Vagina (tissue), 2 donors: Measurements from ENCODE around the gene KRTAP1-3. TPM values are rescaled to one million over a fixed set of nuclear protein-coding genes. Genes with fewer than 3 reads are reported as not detected.
"Not testable (repeated sequence)": the region's sequence is repeated elsewhere in the genome, so short reads cannot be mapped to it uniquely, and the experiment has no call there.

Experiments used
- DNase-seq, 2 donors: peaks; one replicate each; pipeline ENCODE4 v3.0.0-alpha.2; 2017; ENCODE audit errors: extremely low spot score in 2 of 2
- H3K27ac ChIP-seq: fragments of 200-600 bp; sonication (generic); one replicate; pipeline ENCODE4 v1.5.1; 2019
- H3K27me3 ChIP-seq: fragments of 200-600 bp; sonication (generic); one replicate; pipeline ENCODE4 v1.5.1; 2019
- H3K36me3 ChIP-seq, 2 donors: fragments of 200-600 bp; sonication (generic); one replicate each; pipeline ENCODE4 v1.5.1; 2017 to 2019
- H3K4me1 ChIP-seq: fragments of 200-600 bp; sonication (generic); one replicate; pipeline ENCODE4 v1.5.1; 2019
- H3K4me3 ChIP-seq, 2 donors: fragments of 200-600 bp; sonication (generic); 1 replicate in 1 of 2; 2 replicates in 1 of 2; pipeline ENCODE4 v1.5.1; 2016 to 2019
- H3K9me3 ChIP-seq: fragments of 200-600 bp; sonication (generic); one replicate; pipeline ENCODE4 v1.5.1; 2019
- POLR2A ChIP-seq, 2 donors: fragments of 450-650 bp; IDR thresholded peaks; one replicate each; pipeline ENCODE4 v1.6.1; 2017; ENCODE audit warnings: antibody characterized with exemption in 2 of 2, mild to moderate bottlenecking in 2 of 2, moderate library complexity in 2 of 2
- POLR2AphosphoS5 ChIP-seq, 2 donors: sonication (generic); formaldehyde crosslinking; IDR thresholded peaks; one replicate each; pipeline ENCODE4 v1.9.0; 2017; ENCODE audit warnings: antibody characterized with exemption in 2 of 2, mild to moderate bottlenecking in 2 of 2, low read depth in 1 of 2; ENCODE audit not compliant: insufficient read depth in 1 of 2
- intact Hi-C: fragments of 100-400 bp; cut with DNase I; formaldehyde crosslinking; loops from one replicate; pipeline ENCODE4 v1.15.1; 2023
- total RNA-seq: library from RNA; depleted of rRNA; stranded (reverse); fragments of >200 nt; gene quantifications from one replicate; pipeline ENCODE4 v1.2.3, GENCODE V29; 2016
- TF ChIP-seq, protein P1 (sequence below), 3 experiments: fragments of 450-650 bp in 2 of 3; fragments of 200-600 bp in 1 of 3; sonication (generic) in 1 of 3; IDR thresholded peaks; one replicate each; pipeline ENCODE4 v1.5.1; 2017 to 2019; ENCODE audit warnings: antibody characterized with exemption in 3 of 3, mild to moderate bottlenecking in 2 of 3, moderate library complexity in 2 of 3

Gene KRTAP1-3
- total RNA-seq, 1 donor from 2014 or later = not detected

DNA sequence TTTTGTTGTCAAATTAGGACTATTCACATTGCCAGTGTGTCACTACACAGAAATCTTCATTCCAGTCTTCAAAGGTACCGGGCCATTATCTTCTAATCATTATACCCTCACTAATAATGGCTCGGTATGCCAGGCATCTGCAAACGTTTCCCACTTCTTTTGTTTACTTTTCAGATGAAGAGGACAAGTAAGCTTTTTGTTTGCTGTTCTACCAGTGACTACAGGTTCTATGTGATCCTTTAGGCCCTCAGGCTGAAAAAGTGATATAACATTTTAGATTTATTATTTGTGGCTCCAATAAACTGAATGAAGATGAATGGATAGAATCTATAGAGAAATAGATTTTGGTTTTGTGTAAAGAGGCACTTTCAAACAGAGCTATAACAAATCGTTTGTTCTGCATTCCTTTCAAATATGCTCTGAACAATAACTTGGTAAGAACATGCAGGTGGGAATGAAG, 25.3 kb downstream of the KRTAP1-3 start:
- TF ChIP-seq POLR2AphosphoS5 (IDR thresholded peaks at IDR 0.05; ENCODE audit: insufficient read depth in 1 of 2, low read depth in 1 of 2) (no peak), POLR2A (IDR thresholded peaks at IDR 0.05) (no peak)
- Histone ChIP-seq H3K27ac (peak overlapping the region; percentile 20), H3K4me3 (no peak overlapping the region), H3K9me3 (no peaks in the 10 kb centered on the region), H3K4me1 (peaks cover 7% of the 10 kb centered on the region), H3K36me3 (no peaks in the 10 kb centered on the region), H3K27me3 (no peaks in the 10 kb centered on the region)
- intact Hi-C loops = no loop called here
- no peak for DNase-seq

DNA sequence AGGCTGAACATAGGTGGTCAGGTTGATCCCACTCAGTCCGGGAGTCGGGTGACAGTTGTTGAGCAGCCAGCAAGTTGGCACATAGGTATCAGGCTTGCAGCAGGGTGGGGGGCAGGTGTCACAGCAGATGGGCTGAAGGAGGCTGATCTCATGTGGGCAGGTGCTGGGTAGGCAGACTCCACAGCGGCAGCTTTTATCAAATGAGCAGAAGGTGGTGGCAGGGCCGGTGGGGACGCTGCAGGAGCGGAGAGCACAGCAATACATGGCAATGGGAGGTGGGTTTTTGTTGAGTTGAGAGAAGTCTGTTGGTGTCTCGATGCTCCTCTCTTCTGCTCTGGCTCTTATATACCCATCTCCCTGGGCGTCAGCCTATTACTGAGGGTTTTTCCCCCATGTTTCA, 25.9 kb downstream of the KRTAP1-3 start, which contains the start of gene KRTAP3-1:
KRTAP3-1 (minus strand) TSS at position 318 of the 400 bp plus-strand sequence; CDS start at position 264, 54 bp downstream.
- intact Hi-C loops = no loop called here
- TF ChIP-seq, protein P1, sequence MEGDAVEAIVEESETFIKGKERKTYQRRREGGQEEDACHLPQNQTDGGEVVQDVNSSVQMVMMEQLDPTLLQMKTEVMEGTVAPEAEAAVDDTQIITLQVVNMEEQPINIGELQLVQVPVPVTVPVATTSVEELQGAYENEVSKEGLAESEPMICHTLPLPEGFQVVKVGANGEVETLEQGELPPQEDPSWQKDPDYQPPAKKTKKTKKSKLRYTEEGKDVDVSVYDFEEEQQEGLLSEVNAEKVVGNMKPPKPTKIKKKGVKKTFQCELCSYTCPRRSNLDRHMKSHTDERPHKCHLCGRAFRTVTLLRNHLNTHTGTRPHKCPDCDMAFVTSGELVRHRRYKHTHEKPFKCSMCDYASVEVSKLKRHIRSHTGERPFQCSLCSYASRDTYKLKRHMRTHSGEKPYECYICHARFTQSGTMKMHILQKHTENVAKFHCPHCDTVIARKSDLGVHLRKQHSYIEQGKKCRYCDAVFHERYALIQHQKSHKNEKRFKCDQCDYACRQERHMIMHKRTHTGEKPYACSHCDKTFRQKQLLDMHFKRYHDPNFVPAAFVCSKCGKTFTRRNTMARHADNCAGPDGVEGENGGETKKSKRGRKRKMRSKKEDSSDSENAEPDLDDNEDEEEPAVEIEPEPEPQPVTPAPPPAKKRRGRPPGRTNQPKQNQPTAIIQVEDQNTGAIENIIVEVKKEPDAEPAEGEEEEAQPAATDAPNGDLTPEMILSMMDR (IDR thresholded peaks at IDR 0.05) = no peak
- no peak for TF ChIP-seq POLR2A (IDR thresholded peaks at IDR 0.05)
- no peak for TF ChIP-seq POLR2AphosphoS5 (IDR thresholded peaks at IDR 0.05; ENCODE audit: insufficient read depth in 1 of 2, low read depth in 1 of 2)
- no peak for DNase-seq

GRCh38 chr17:41004397-41004796, 30.3 kb downstream of the KRTAP1-3 start:
- H3K27ac ChIP-seq = no peak overlapping the region
- no peaks in the 10 kb centered on the region for H3K9me3 ChIP-seq
- H3K36me3 ChIP-seq = no peaks in the 10 kb centered on the region
- TF ChIP-seq POLR2A (IDR thresholded peaks at IDR 0.05) = no peak
- TF ChIP-seq, protein P1 (IDR thresholded peaks at IDR 0.05) = no peak
- DNase-seq = no peak
- intact Hi-C loops = no loop called here
- no peak overlapping the region for H3K4me3 ChIP-seq
- no peaks in the 10 kb centered on the region for H3K27me3 ChIP-seq
- no peaks in the 10 kb centered on the region for H3K4me1 ChIP-seq

More for the DNA sequence above, 25.9 kb downstream of the KRTAP1-3 start, which contains the start of gene KRTAP3-1:
- H3K4me1 ChIP-seq = peaks cover 6% of the 10 kb centered on the region
- H3K27me3 ChIP-seq = no peaks in the 10 kb centered on the region
- no peak within 1 kb of the TSS for H3K4me3 ChIP-seq
- peak within 1 kb of the TSS; percentile 20 for H3K27ac ChIP-seq
- H3K36me3 ChIP-seq = no peaks in the 10 kb centered on the region
- H3K9me3 ChIP-seq = no peaks in the 10 kb centered on the region

DNA sequence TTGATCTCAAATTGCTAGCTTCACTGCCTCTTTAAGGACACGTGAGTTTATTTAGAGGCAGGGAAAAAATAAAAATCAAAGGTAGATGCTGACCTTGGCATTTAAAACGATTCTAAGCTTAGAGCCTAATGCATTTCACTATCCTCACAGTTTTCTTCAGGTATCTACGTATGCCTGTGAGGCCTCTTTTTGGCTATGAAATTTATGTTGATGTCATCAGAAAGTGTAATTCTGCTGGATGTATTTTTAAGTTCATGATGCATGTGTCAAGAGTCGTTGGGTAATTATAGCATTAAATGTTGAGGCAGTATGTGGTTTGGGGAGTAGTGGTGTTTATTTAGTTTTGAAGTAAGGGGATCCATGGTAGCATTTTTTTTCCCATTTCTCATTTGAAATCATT, 30.7 kb downstream of the KRTAP1-3 start:
- no peaks in the 10 kb centered on the region for H3K27me3 ChIP-seq
- no peaks in the 10 kb centered on the region for H3K9me3 ChIP-seq
- H3K27ac ChIP-seq = no peak overlapping the region
- intact Hi-C loops = no loop called here
- no peak overlapping the region for H3K4me3 ChIP-seq
- H3K36me3 ChIP-seq = no peaks in the 10 kb centered on the region
- no peak for DNase-seq
- TF ChIP-seq POLR2AphosphoS5 (IDR thresholded peaks at IDR 0.05; ENCODE audit: insufficient read depth in 1 of 2, low read depth in 1 of 2) (no peak), POLR2A (IDR thresholded peaks at IDR 0.05) (no peak)
- TF ChIP-seq, protein P1 (IDR thresholded peaks at IDR 0.05) = no peak
- no peaks in the 10 kb centered on the region for H3K4me1 ChIP-seq

GRCh38 chr17:41002814-41003213, 31.9 kb downstream of the KRTAP1-3 start:
- Histone ChIP-seq H3K27me3 (no peaks in the 10 kb centered on the region), H3K36me3 (no peaks in the 10 kb centered on the region), H3K9me3 (no peaks in the 10 kb centered on the region), H3K4me3 (no peak overlapping the region), H3K4me1 (no peaks in the 10 kb centered on the region), H3K27ac (no peak overlapping the region)
- intact Hi-C loops = no loop called here
- no peak for TF ChIP-seq POLR2A (IDR thresholded peaks at IDR 0.05)
- TF ChIP-seq POLR2AphosphoS5 (IDR thresholded peaks at IDR 0.05; ENCODE audit: insufficient read depth in 1 of 2, low read depth in 1 of 2) = peak in 1 of 2 donors; percentile 66
- DNase-seq = no peak

DNA sequence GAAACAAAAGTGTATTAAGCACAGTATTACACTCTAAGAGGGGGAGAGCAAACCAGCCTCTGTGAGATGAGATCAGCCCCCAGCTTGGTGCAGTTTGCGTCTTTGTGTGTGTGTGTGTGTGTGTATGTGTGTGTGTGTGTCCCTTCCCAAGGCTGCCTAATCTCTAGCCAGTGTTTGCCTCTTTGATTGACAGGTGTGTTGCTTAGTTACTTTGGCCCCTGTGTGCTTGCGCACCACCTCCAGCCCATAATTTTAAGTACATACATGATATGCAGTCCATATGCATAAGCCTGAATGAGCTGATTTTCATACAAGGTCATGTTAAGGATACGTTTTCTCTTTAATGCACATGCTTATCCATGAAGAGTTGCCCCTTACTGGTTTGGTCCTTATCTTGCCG, 32.9 kb downstream of the KRTAP1-3 start:
- no peaks in the 10 kb centered on the region for H3K36me3 ChIP-seq
- no peaks in the 10 kb centered on the region for H3K4me1 ChIP-seq
- no peaks in the 10 kb centered on the region for H3K27me3 ChIP-seq
- no peaks in the 10 kb centered on the region for H3K9me3 ChIP-seq
- intact Hi-C loops = no loop called here
- no peak overlapping the region for H3K4me3 ChIP-seq
- DNase-seq = no peak
- H3K27ac ChIP-seq = no peak overlapping the region
- TF ChIP-seq POLR2A (IDR thresholded peaks at IDR 0.05) = no peak
- TF ChIP-seq, protein P1 (IDR thresholded peaks at IDR 0.05) = no peak
- TF ChIP-seq POLR2AphosphoS5 (IDR thresholded peaks at IDR 0.05; ENCODE audit: insufficient read depth in 1 of 2, low read depth in 1 of 2) = no peak

GRCh38 chr17:40999563-40999962, 35.1 kb downstream of the KRTAP1-3 start, which contains the start of gene KRTAP3-2:
KRTAP3-2 (minus strand) TSS chr17:40999906; CDS start chr17:40999853, 53 bp downstream.
- H3K9me3 ChIP-seq, intact Hi-C loops, H3K4me3 ChIP-seq, DNase-seq, H3K27ac ChIP-seq, H3K36me3 ChIP-seq, H3K27me3 ChIP-seq, H3K4me1 ChIP-seq: not testable (repeated sequence)
